ENCODE results near the gene FAM227A. TPM values are rescaled to one million over a fixed set of nuclear protein-coding genes. Genes with fewer than 3 reads are reported as not detected.

FAM227A gene
- total and polyA plus RNA-seq, 2 of the 8 experiments (the other 6 are each of a cell fraction or from before 2014, with no cell fraction given), result 2.1 to 3.9 TPM

DNA sequence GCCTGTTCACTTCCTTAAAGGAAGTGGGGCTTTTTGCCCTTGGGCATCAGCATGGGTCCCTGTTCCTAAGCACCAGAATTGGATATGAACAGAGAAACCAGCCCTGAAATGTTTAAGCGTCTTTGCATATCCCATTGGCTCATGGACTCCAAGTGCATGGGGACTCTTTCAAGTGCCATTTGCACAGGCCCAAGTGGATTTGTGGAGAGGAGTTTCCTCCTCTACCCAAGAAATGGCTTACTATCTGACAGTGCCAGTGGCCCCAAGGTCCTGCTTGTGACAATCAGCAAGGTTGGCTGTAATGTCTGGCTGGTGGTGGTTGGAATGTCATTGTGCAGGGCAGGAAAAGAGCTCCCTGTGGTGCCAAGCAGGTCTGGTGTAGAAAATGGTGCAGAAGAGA lies 29.6 kb upstream of the FAM227A start (continued):
- no peak for TF ChIP-seq CHD7 (IDR thresholded peaks at IDR 0.05; ENCODE audit: insufficient replicate concordance, low read length)
- TF ChIP-seq POLR2AphosphoS5 (IDR thresholded peaks at IDR 0.05; ENCODE audit: low read depth, low read length), result no peak; the same call in 1 of the 2 replicates
- TF ChIP-seq PHF8 (conservative IDR thresholded peaks at IDR 0.05; ENCODE audit: low read depth, low read length), result no peak
- TF ChIP-seq SP1 (IDR thresholded peaks at IDR 0.05; ENCODE audit: low read depth, low read length), result no peak
- TF ChIP-seq TAF1 (IDR thresholded peaks at IDR 0.05; ENCODE audit: low read depth, low read length), result no peak
- no peak for TF ChIP-seq MAFK (IDR thresholded peaks at IDR 0.05; ENCODE audit: low read depth, low read length)
- no peak for TF ChIP-seq CEBPB (IDR thresholded peaks at IDR 0.05; ENCODE audit: low read depth, low read length)
- TF ChIP-seq RAD21 (IDR thresholded peaks at IDR 0.05 in 1 of 2, conservative IDR thresholded peaks at IDR 0.05 in 1 of 2; ENCODE audit: low read depth in 2 of 2, low read length in 2 of 2), result no peak
- no peak for TF ChIP-seq SRF (IDR thresholded peaks at IDR 0.05; ENCODE audit: low read depth, low read length)
